ENCODE results near the gene SLC48A1. TPM values are rescaled to one million over a fixed set of nuclear protein-coding genes. Genes with fewer than 3 reads are reported as not detected.
A peak's percentile ranks its signal among the peaks of the same experiment; 100 is the strongest.
"Not testable (repeated sequence)": the region's sequence is repeated elsewhere in the genome, so short reads cannot be mapped to it uniquely, and the experiment has no call there.

The SLC48A1 gene
- polyA plus RNA-seq, 1 donor (not counting 4 experiments of a cell fraction or from before 2014, with no cell fraction given), result 8.1 TPM

GRCh38 chr12:47808050-47808449, 35.0 kb downstream of the SLC48A1 start:
- H2AFZ ChIP-seq (ENCODE audit: control insufficient read depth, low read length), result no peak overlapping the region
- H3K9me1 ChIP-seq (ENCODE audit: control insufficient read depth, extremely low read depth, insufficient read depth, low read length), result peaks cover 14% of the 10 kb centered on the region
- H3K4me2 ChIP-seq (ENCODE audit: control insufficient read depth, extremely low read depth, insufficient read depth, low read depth, low read length), result no peak overlapping the region
- no peak overlapping the region for H3K27ac ChIP-seq (ENCODE audit: control insufficient read depth, insufficient read depth, low read length)
- H3K9me3 ChIP-seq (ENCODE audit: control insufficient read depth, low read depth, low read length), result no peaks in the 10 kb centered on the region
- H3K79me2 ChIP-seq (ENCODE audit: control insufficient read depth, insufficient read depth, low read length), result peaks cover 96% of the 10 kb centered on the region
- dilution Hi-C loops (cut with MboI; ENCODE audit: extremely low pct_ligation_motif_present, low sequenced_read_pairs), result no loop called here
- peaks cover 20 to 44% of the 10 kb centered on the region in 2 experiments for H3K36me3 ChIP-seq (ENCODE audit: control insufficient read depth in 2 of 2, extremely low read depth in 1 of 2, insufficient read depth in 2 of 2, low read length in 2 of 2)
- no peak for DNase-seq (ENCODE audit: low read depth, low spot score)
- no peak overlapping the region for H3K9ac ChIP-seq (ENCODE audit: control insufficient read depth, extremely low read depth, insufficient read depth, low read length)
- FAIRE-seq, result no peak
- H3K4me3 ChIP-seq (ENCODE audit: control insufficient read depth in 2 of 3, extremely low read depth in 1 of 3, insufficient read depth in 2 of 3, low read depth in 1 of 3, low read length in 3 of 3), result no peak overlapping the region
- H4K20me1 ChIP-seq (ENCODE audit: control insufficient read depth, extremely low read depth, insufficient read depth, low read length), result peaks cover 21% of the 10 kb centered on the region
- H3K4me1 ChIP-seq (ENCODE audit: control insufficient read depth, extremely low read depth, insufficient read depth, low read length), result peaks cover 45% of the 10 kb centered on the region
- TF ChIP-seq EZH2 (IDR thresholded peaks at IDR 0.05; ENCODE audit: low read length) (no peak), CTCF (optimal IDR thresholded peaks at IDR 0.05 in 1 of 3, IDR thresholded peaks at IDR 0.05 in 1 of 3, conservative IDR thresholded peaks at IDR 0.05 in 1 of 3; ENCODE audit: extremely low read depth in 1 of 3, insufficient read depth in 2 of 3, low read length in 3 of 3) (no peak)
- no peaks in the 10 kb centered on the region for H3K27me3 ChIP-seq (ENCODE audit: control insufficient read depth, extremely low read depth, insufficient read depth, low read length)

- Histone ChIP-seq H4K20me1 (ENCODE audit: control insufficient read depth, extremely low read depth, insufficient read depth, low read length) (peaks cover 21% of the 10 kb centered on the region), H3K79me2 (ENCODE audit: control insufficient read depth, insufficient read depth, low read length) (peaks cover 96% of the 10 kb centered on the region), H3K27ac (ENCODE audit: control insufficient read depth, insufficient read depth, low read length) (peak overlapping the region; percentile 17), H3K9me1 (ENCODE audit: control insufficient read depth, extremely low read depth, insufficient read depth, low read length) (peaks cover 17% of the 10 kb centered on the region), H2AFZ (ENCODE audit: control insufficient read depth, low read length) (no peak overlapping the region), H3K36me3 (ENCODE audit: control insufficient read depth in 2 of 2, extremely low read depth in 1 of 2, insufficient read depth in 2 of 2, low read length in 2 of 2) (peaks cover 13 to 38% of the 10 kb centered on the region in 2 experiments), H3K4me3 (ENCODE audit: control insufficient read depth in 2 of 3, extremely low read depth in 1 of 3, insufficient read depth in 2 of 3, low read depth in 1 of 3, low read length in 3 of 3) (no peak overlapping the region), H3K4me1 (ENCODE audit: control insufficient read depth, extremely low read depth, insufficient read depth, low read length) (peaks cover 53% of the 10 kb centered on the region), H3K9me3 (ENCODE audit: control insufficient read depth, low read depth, low read length) (no peaks in the 10 kb centered on the region), H3K9ac (ENCODE audit: control insufficient read depth, extremely low read depth, insufficient read depth, low read length) (no peak overlapping the region), H3K27me3 (ENCODE audit: control insufficient read depth, extremely low read depth, insufficient read depth, low read length) (no peaks in the 10 kb centered on the region), H3K4me2 (ENCODE audit: control insufficient read depth, extremely low read depth, insufficient read depth, low read depth, low read length) (peak overlapping the region; percentile 35)
- dilution Hi-C loops (cut with MboI; ENCODE audit: extremely low pct_ligation_motif_present, low sequenced_read_pairs), result no loop called here
- no peak for FAIRE-seq
- DNase-seq (ENCODE audit: low read depth, low spot score), result no peak
- no peak for TF ChIP-seq EZH2 (IDR thresholded peaks at IDR 0.05; ENCODE audit: low read length)
- peak; percentile 10 to 33 (median 25) for TF ChIP-seq CTCF (optimal IDR thresholded peaks at IDR 0.05 in 1 of 3, IDR thresholded peaks at IDR 0.05 in 1 of 3, conservative IDR thresholded peaks at IDR 0.05 in 1 of 3; ENCODE audit: extremely low read depth in 1 of 3, insufficient read depth in 2 of 3, low read length in 3 of 3)
Observed at GRCh38 chr12:47808574-47809365, 35.7 kb downstream of the SLC48A1 start.

- Histone ChIP-seq H3K4me1 (ENCODE audit: control insufficient read depth, extremely low read depth, insufficient read depth, low read length) (peaks cover 58% of the 10 kb centered on the region), H4K20me1 (ENCODE audit: control insufficient read depth, extremely low read depth, insufficient read depth, low read length) (peaks cover 19% of the 10 kb centered on the region), H3K79me2 (ENCODE audit: control insufficient read depth, insufficient read depth, low read length) (peaks cover 96% of the 10 kb centered on the region), H3K36me3 (ENCODE audit: control insufficient read depth in 2 of 2, extremely low read depth in 1 of 2, insufficient read depth in 2 of 2, low read length in 2 of 2) (peaks cover 12 to 37% of the 10 kb centered on the region in 2 experiments), H3K9me1 (ENCODE audit: control insufficient read depth, extremely low read depth, insufficient read depth, low read length) (peaks cover 17% of the 10 kb centered on the region)
- H3K4me3 ChIP-seq (ENCODE audit: control insufficient read depth in 2 of 3, extremely low read depth in 1 of 3, insufficient read depth in 2 of 3, low read depth in 1 of 3, low read length in 3 of 3); DNase-seq (ENCODE audit: low read depth, low spot score); dilution Hi-C loops (cut with MboI; ENCODE audit: extremely low pct_ligation_motif_present, low sequenced_read_pairs); H3K9me3 ChIP-seq (ENCODE audit: control insufficient read depth, low read depth, low read length); H3K27ac ChIP-seq (ENCODE audit: control insufficient read depth, insufficient read depth, low read length); H3K9ac ChIP-seq (ENCODE audit: control insufficient read depth, extremely low read depth, insufficient read depth, low read length); H3K27me3 ChIP-seq (ENCODE audit: control insufficient read depth, extremely low read depth, insufficient read depth, low read length); FAIRE-seq; H2AFZ ChIP-seq (ENCODE audit: control insufficient read depth, low read length); H3K4me2 ChIP-seq (ENCODE audit: control insufficient read depth, extremely low read depth, insufficient read depth, low read depth, low read length): not testable (repeated sequence)
Observed at GRCh38 chr12:47809518-47809917, 36.5 kb downstream of the SLC48A1 start.
